Measurements from ENCODE around the gene DYNLT5.
"Not testable (repeated sequence)": the region's sequence is repeated elsewhere in the genome, so short reads cannot be mapped to it uniquely, and the experiment has no call there.

DYNLT5 gene

GRCh38 chr1:66791621-66792610, 39.7 kb downstream of the DYNLT5 start:
- DNase-seq, result no peak

GRCh38 chr1:66795839-66796238, 43.6 kb downstream of the DYNLT5 start:
- DNase-seq, result not testable (repeated sequence)

- DNase-seq, result no peak
Observed at GRCh38 chr1:66809245-66809644, 57.0 kb downstream of the DYNLT5 start.

- DNase-seq, result no peak
Observed at GRCh38 chr1:66809736-66810326, 57.6 kb downstream of the DYNLT5 start.

- DNase-seq, result no peak
Observed at GRCh38 chr1:66824771-66825170, 72.5 kb downstream of the DYNLT5 start.
